Nephron progenitor cell (in vitro differentiated cells): ENCODE results near the gene BRAF.
"Not testable (repeated sequence)": the region's sequence is repeated elsewhere in the genome, so short reads cannot be mapped to it uniquely, and the experiment has no call there.

ENCODE experiments used
- DNase-seq: peaks from one replicate; pipeline ENCODE4 v3.0.0; 2021
- H3K27ac Mint-ChIP-seq: 2 replicates; pipeline ENCODE4 v1.8.0; 2021; ENCODE audit warnings: mild to moderate bottlenecking, moderate library complexity, mixed read lengths
- H3K27me3 Mint-ChIP-seq: 2 replicates; pipeline ENCODE4 v1.8.0; 2021; ENCODE audit warnings: mild to moderate bottlenecking, low read depth, mixed read lengths; ENCODE audit not compliant: poor library complexity
- H3K36me3 Mint-ChIP-seq: 2 replicates; pipeline ENCODE4 v1.8.0; 2021; ENCODE audit warnings: low read depth, mixed read lengths
- H3K4me1 Mint-ChIP-seq: 2 replicates; pipeline ENCODE4 v1.8.0; 2021; ENCODE audit warnings: mixed read lengths
- H3K4me3 Mint-ChIP-seq: 2 replicates; pipeline ENCODE4 v1.8.0; 2021; ENCODE audit warnings: mild to moderate bottlenecking, moderate library complexity, mixed read lengths
- H3K9me3 Mint-ChIP-seq: 2 replicates; pipeline ENCODE4 v1.8.0; 2021; ENCODE audit warnings: mild to moderate bottlenecking, moderate library complexity, mixed read lengths
- CTCF ChIP-seq: fragments of 200-600 bp; sonication (generic); IDR thresholded peaks from 2 replicates; pipeline ENCODE4 v1.5.0; 2021; ENCODE audit warnings: antibody characterized with exemption

Gene BRAF

GRCh38 chr7:140888087-140888486 is 36.6 kb downstream of the BRAF start:
- H3K36me3 Mint-ChIP-seq, result peaks cover 33% of the 10 kb centered on the region
- H3K4me1 Mint-ChIP-seq, result no peaks in the 10 kb centered on the region
- no peaks in the 10 kb centered on the region for H3K27me3 Mint-ChIP-seq
- TF ChIP-seq CTCF, result no peak
- H3K4me3 Mint-ChIP-seq, result no peak overlapping the region
- DNase-seq, result no peak
- no peak overlapping the region for H3K27ac Mint-ChIP-seq
- H3K9me3 Mint-ChIP-seq, result peaks cover 13% of the 10 kb centered on the region

- no peak for TF ChIP-seq CTCF
- Mint-ChIP-seq H3K27me3 (no peaks in the 10 kb centered on the region), H3K36me3 (peaks cover 36% of the 10 kb centered on the region), H3K4me3 (no peak overlapping the region), H3K9me3 (peaks cover 24% of the 10 kb centered on the region), H3K4me1 (no peaks in the 10 kb centered on the region), H3K27ac (peak overlapping the region; percentile 6)
- DNase-seq, result no peak
These were observed 38.9 kb downstream of the BRAF start for GRCh38 chr7:140885735-140886334.

GRCh38 chr7:140883378-140883777 is 41.4 kb downstream of the BRAF start:
- H3K4me1 Mint-ChIP-seq, result no peaks in the 10 kb centered on the region
- H3K4me3 Mint-ChIP-seq, result no peak overlapping the region
- H3K36me3 Mint-ChIP-seq, result peaks cover 57% of the 10 kb centered on the region
- DNase-seq, result no peak
- H3K27ac Mint-ChIP-seq, result peak overlapping the region; percentile 13
- no peak for TF ChIP-seq CTCF
- H3K9me3 Mint-ChIP-seq, result peaks cover 45% of the 10 kb centered on the region
- H3K27me3 Mint-ChIP-seq, result no peaks in the 10 kb centered on the region

GRCh38 chr7:140882834-140883233 is 41.9 kb downstream of the BRAF start:
- not testable (repeated sequence) for H3K27me3 Mint-ChIP-seq, H3K27ac Mint-ChIP-seq, DNase-seq, H3K4me3 Mint-ChIP-seq, H3K4me1 Mint-ChIP-seq
- Mint-ChIP-seq H3K36me3 (peaks cover 63% of the 10 kb centered on the region), H3K9me3 (peaks cover 51% of the 10 kb centered on the region)

- Mint-ChIP-seq H3K4me1 (no peaks in the 10 kb centered on the region), H3K9me3 (peaks cover 58% of the 10 kb centered on the region), H3K27ac (peak overlapping the region; percentile 34), H3K36me3 (peaks cover 70% of the 10 kb centered on the region), H3K27me3 (no peaks in the 10 kb centered on the region), H3K4me3 (no peak overlapping the region)
- DNase-seq, result no peak
- no peak for TF ChIP-seq CTCF
These were observed 43.1 kb downstream of the BRAF start for GRCh38 chr7:140881507-140882228.

- Mint-ChIP-seq H3K27me3 (no peaks in the 10 kb centered on the region), H3K9me3 (peaks cover 68% of the 10 kb centered on the region), H3K27ac (no peak overlapping the region), H3K4me3 (no peak overlapping the region), H3K4me1 (no peaks in the 10 kb centered on the region), H3K36me3 (peaks cover 73% of the 10 kb centered on the region)
- no peak for DNase-seq
- no peak for TF ChIP-seq CTCF
These were observed 47.5 kb downstream of the BRAF start for GRCh38 chr7:140877249-140877524.
